Measurements from ENCODE around the gene EPHA6. TPM values are rescaled to one million over a fixed set of nuclear protein-coding genes. Genes with fewer than 3 reads are reported as not detected.

Gene EPHA6
- total and polyA plus RNA-seq, 2 donors (not counting 3 experiments of a cell fraction or from before 2014, with no cell fraction given): not detected

DNA sequence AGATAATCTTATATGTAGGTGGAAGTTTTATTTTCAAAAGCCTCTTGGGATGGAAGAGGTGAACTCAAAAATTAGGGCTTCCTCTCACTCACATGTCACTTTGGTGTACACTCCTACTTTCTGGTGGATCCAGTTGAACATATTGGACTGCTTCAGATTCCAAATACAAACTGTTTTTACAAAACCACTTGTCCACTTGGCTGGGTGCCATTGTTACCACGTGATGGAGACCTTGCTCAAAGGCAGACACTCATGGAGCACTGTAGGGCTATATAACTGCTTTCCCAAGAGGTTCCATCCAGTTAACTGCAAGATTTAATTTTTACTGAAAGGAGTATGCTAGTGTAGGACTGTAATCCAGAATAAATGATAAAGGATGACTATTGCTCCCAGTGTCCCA is 307.0 kb downstream of the EPHA6 start:
- no peaks in the 10 kb centered on the region for H3K36me3 ChIP-seq (ENCODE audit: control insufficient read depth in 2 of 2, extremely low read depth in 1 of 2, insufficient read depth in 2 of 2, low read length in 2 of 2)
- H3K9ac ChIP-seq (replicated peaks; ENCODE audit: extremely low read depth, insufficient read depth, low read length): no peak overlapping the region
- no peaks in the 10 kb centered on the region for H3K79me2 ChIP-seq (ENCODE audit: control insufficient read depth, insufficient read depth, low read length)
- no peak overlapping the region for H3K27ac ChIP-seq (ENCODE audit: insufficient read depth, low read depth, low read length)
- H2AFZ ChIP-seq (ENCODE audit: low read depth, low read length): no peak overlapping the region
- H3K9me1 ChIP-seq (replicated peaks; ENCODE audit: control insufficient read depth, extremely low read depth, insufficient read depth, low read length): no peaks in the 10 kb centered on the region
- no peak for TF ChIP-seq FOS (IDR thresholded peaks at IDR 0.05; ENCODE audit: borderline replicate concordance, insufficient read depth, low read length)
- dilution Hi-C loops (cut with MboI; ENCODE audit: extremely low pct_ligation_motif_present, low sequenced_read_pairs) (no loop called here), intact Hi-C loops (cut with micrococcal nuclease) (no loop called here)
- no peak overlapping the region for H3K4me2 ChIP-seq (ENCODE audit: insufficient read depth, low read length)
- FAIRE-seq: no peak
- ChIA-PET POLR2A (no interaction called here), CTCF (no interaction called here)
- DNase-seq (ENCODE audit: low read depth, low spot score): no peak
- no TSS peak for BruUV-seq (replicated peaks)
- H4K20me1 ChIP-seq (replicated peaks; ENCODE audit: control insufficient read depth, extremely low read depth, insufficient read depth, low read length): no peaks in the 10 kb centered on the region
- no peaks in the 10 kb centered on the region for H3K4me1 ChIP-seq (ENCODE audit: control insufficient read depth, extremely low read depth, insufficient read depth, low read length)
- no peak overlapping the region for H3K4me3 ChIP-seq (replicated peaks in 1 of 3; ENCODE audit: insufficient read depth in 1 of 3, low read depth in 1 of 3, low read length in 3 of 3)
- no peaks in the 10 kb centered on the region for H3K27me3 ChIP-seq (ENCODE audit: control insufficient read depth in 2 of 2, insufficient read depth in 2 of 2, low read length in 2 of 2)
- no peaks in the 10 kb centered on the region for H3K9me3 ChIP-seq (replicated peaks; ENCODE audit: control insufficient read depth, insufficient read depth, low read length)

DNA sequence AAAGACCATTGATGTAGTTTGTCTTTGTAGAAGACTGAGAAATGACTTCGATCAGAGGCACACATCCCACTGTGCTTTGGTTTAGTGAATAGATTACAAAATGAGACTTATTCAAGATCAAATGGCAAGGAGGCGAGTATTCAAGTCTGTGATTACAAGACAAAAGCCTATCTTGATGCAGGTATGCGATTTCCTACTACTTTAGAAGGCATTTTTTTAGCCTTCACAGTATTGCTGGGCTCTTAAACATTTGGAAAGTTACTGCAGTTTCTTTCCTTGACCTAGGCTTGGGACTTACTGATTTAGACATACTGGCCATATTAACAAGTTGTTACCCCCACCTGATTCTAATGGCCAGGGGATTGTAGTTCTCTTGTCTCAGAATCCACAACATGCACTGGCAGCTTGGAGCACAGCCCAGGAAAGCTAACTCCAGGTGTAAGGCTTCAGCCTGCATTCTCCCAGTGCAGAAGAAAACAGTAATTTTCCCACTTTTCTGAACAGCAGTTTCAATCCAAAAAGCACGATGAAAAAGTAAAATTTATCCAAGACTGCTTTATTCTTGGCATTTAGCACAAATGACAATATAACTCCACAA is 311.6 kb downstream of the EPHA6 start:
- dilution Hi-C loops (cut with MboI; ENCODE audit: extremely low pct_ligation_motif_present, low sequenced_read_pairs) (no loop called here), intact Hi-C loops (cut with micrococcal nuclease) (no loop called here)
- Histone ChIP-seq H3K27me3 (ENCODE audit: control insufficient read depth in 2 of 2, insufficient read depth in 2 of 2, low read length in 2 of 2) (no peaks in the 10 kb centered on the region), H3K79me2 (ENCODE audit: control insufficient read depth, insufficient read depth, low read length) (no peaks in the 10 kb centered on the region), H3K27ac (ENCODE audit: insufficient read depth, low read depth, low read length) (no peak overlapping the region), H3K9ac (replicated peaks; ENCODE audit: extremely low read depth, insufficient read depth, low read length) (no peak overlapping the region), H3K4me1 (ENCODE audit: control insufficient read depth, extremely low read depth, insufficient read depth, low read length) (no peaks in the 10 kb centered on the region), H3K36me3 (ENCODE audit: control insufficient read depth in 2 of 2, extremely low read depth in 1 of 2, insufficient read depth in 2 of 2, low read length in 2 of 2) (no peaks in the 10 kb centered on the region), H3K4me3 (replicated peaks in 1 of 3; ENCODE audit: insufficient read depth in 1 of 3, low read depth in 1 of 3, low read length in 3 of 3) (no peak overlapping the region), H3K4me2 (ENCODE audit: insufficient read depth, low read length) (no peak overlapping the region), H3K9me1 (replicated peaks; ENCODE audit: control insufficient read depth, extremely low read depth, insufficient read depth, low read length) (no peaks in the 10 kb centered on the region), H4K20me1 (replicated peaks; ENCODE audit: control insufficient read depth, extremely low read depth, insufficient read depth, low read length) (no peaks in the 10 kb centered on the region), H3K9me3 (replicated peaks; ENCODE audit: control insufficient read depth, insufficient read depth, low read length) (no peaks in the 10 kb centered on the region), H2AFZ (ENCODE audit: low read depth, low read length) (no peak overlapping the region)
- ChIA-PET CTCF (no interaction called here), POLR2A (no interaction called here)
- DNase-seq (ENCODE audit: low read depth, low spot score) (no peak), FAIRE-seq (no peak)
- TF ChIP-seq MYC (IDR thresholded peaks at IDR 0.05; ENCODE audit: low read depth, low read length): no peak
- no peak for TF ChIP-seq POLR2AphosphoS5 (IDR thresholded peaks at IDR 0.05; ENCODE audit: insufficient read depth, low read depth, low read length)
- TF ChIP-seq GATA2 (IDR thresholded peaks at IDR 0.05; ENCODE audit: insufficient read depth, insufficient read length, low read depth, low read length): no peak
- TF ChIP-seq, protein P1, sequence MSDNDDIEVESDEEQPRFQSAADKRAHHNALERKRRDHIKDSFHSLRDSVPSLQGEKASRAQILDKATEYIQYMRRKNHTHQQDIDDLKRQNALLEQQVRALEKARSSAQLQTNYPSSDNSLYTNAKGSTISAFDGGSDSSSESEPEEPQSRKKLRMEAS (IDR thresholded peaks at IDR 0.05; ENCODE audit: insufficient read depth, insufficient read length): no peak
- TF ChIP-seq FOS (IDR thresholded peaks at IDR 0.05; ENCODE audit: borderline replicate concordance, insufficient read depth, low read length): no peak
- no peak for TF ChIP-seq JUN (IDR thresholded peaks at IDR 0.05; ENCODE audit: borderline replicate concordance, insufficient read depth, insufficient read length, low read depth)
- no peak for TF ChIP-seq EZH2 (IDR thresholded peaks at IDR 0.05; ENCODE audit: borderline replicate concordance, low read depth, low read length, severe bottlenecking)
- no peak for TF ChIP-seq POLR2A (IDR thresholded peaks at IDR 0.05; ENCODE audit: low read depth, low read length)
- TF ChIP-seq, protein P2, sequence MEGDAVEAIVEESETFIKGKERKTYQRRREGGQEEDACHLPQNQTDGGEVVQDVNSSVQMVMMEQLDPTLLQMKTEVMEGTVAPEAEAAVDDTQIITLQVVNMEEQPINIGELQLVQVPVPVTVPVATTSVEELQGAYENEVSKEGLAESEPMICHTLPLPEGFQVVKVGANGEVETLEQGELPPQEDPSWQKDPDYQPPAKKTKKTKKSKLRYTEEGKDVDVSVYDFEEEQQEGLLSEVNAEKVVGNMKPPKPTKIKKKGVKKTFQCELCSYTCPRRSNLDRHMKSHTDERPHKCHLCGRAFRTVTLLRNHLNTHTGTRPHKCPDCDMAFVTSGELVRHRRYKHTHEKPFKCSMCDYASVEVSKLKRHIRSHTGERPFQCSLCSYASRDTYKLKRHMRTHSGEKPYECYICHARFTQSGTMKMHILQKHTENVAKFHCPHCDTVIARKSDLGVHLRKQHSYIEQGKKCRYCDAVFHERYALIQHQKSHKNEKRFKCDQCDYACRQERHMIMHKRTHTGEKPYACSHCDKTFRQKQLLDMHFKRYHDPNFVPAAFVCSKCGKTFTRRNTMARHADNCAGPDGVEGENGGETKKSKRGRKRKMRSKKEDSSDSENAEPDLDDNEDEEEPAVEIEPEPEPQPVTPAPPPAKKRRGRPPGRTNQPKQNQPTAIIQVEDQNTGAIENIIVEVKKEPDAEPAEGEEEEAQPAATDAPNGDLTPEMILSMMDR (IDR thresholded peaks at IDR 0.05; ENCODE audit: extremely low read depth in 1 of 2, insufficient read depth in 1 of 2, low read depth in 1 of 2, low read length in 2 of 2): no peak
- BruUV-seq (replicated peaks): no TSS peak

Data from endothelial cell of umbilical vein (primary cell).